Dedifferentiated amniotic fluid mesenchymal stem cell (primary cell): ENCODE data around the gene AMBRA1.
A peak's percentile ranks its signal among the peaks of the same experiment; 100 is the strongest.

Experiments used
- DNase-seq: peaks from one replicate; pipeline ENCODE4 v3.0.0-alpha.2; 2016; ENCODE audit errors: extremely low spot score

The AMBRA1 gene, protein sequence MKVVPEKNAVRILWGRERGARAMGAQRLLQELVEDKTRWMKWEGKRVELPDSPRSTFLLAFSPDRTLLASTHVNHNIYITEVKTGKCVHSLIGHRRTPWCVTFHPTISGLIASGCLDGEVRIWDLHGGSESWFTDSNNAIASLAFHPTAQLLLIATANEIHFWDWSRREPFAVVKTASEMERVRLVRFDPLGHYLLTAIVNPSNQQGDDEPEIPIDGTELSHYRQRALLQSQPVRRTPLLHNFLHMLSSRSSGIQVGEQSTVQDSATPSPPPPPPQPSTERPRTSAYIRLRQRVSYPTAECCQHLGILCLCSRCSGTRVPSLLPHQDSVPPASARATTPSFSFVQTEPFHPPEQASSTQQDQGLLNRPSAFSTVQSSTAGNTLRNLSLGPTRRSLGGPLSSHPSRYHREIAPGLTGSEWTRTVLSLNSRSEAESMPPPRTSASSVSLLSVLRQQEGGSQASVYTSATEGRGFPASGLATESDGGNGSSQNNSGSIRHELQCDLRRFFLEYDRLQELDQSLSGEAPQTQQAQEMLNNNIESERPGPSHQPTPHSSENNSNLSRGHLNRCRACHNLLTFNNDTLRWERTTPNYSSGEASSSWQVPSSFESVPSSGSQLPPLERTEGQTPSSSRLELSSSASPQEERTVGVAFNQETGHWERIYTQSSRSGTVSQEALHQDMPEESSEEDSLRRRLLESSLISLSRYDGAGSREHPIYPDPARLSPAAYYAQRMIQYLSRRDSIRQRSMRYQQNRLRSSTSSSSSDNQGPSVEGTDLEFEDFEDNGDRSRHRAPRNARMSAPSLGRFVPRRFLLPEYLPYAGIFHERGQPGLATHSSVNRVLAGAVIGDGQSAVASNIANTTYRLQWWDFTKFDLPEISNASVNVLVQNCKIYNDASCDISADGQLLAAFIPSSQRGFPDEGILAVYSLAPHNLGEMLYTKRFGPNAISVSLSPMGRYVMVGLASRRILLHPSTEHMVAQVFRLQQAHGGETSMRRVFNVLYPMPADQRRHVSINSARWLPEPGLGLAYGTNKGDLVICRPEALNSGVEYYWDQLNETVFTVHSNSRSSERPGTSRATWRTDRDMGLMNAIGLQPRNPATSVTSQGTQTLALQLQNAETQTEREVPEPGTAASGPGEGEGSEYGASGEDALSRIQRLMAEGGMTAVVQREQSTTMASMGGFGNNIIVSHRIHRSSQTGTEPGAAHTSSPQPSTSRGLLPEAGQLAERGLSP (N-terminal part only)

GRCh38 chr11:46593550-46594373, at the start of gene AMBRA1:
TSS of gene AMBRA1 (minus strand) at chr11:46594023. CDS start at chr11:46548380, 45,643 bp downstream.
- peak; percentile 93 for DNase-seq

GRCh38 chr11:46643531-46643930, 49.7 kb upstream of the AMBRA1 start:
- DNase-seq = no peak

DNA sequence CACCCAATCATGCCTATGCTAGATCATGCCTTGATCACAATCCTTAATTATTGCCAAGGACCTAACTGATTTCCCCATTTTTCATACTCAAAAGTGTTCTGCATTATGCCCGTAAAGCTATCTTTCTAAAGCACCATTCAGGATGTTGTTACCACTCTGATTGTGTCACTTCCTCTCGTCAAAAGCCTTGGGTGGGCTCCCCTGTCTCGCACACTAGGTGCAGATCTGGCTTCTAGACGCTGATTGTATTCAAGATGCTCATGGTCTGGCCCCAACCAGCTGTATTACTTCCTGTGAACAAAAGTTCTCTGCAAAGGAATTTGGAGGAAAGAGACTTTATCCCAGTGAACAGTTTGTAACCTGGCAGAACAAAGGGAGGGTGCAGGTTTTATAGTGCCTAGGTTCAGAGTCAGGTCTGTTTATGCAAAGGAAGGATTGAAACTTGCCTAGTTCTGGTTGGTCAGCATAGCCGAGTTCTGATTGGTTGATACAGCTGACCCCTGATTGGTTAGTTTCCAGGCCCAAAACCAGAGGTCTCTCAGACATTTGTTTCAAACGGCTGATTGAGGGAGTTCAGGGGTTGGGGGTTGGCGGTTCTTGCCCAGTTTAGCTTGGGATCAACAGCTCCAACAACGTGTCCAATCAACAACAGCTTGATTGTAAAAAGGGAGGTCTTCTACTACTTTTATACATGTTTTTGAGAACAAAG, 49.0 kb upstream of the AMBRA1 start:
- DNase-seq = peak; percentile 12

GRCh38 chr11:46641639-46642038, 47.8 kb upstream of the AMBRA1 start:
- no peak for DNase-seq

GRCh38 chr11:46640036-46640788, 46.4 kb upstream of the AMBRA1 start:
- DNase-seq = peak; percentile 8

GRCh38 chr11:46639197-46639839, 45.5 kb upstream of the AMBRA1 start:
- peak; percentile 9 for DNase-seq

GRCh38 chr11:46637546-46637945, 43.7 kb upstream of the AMBRA1 start:
- no peak for DNase-seq

DNA sequence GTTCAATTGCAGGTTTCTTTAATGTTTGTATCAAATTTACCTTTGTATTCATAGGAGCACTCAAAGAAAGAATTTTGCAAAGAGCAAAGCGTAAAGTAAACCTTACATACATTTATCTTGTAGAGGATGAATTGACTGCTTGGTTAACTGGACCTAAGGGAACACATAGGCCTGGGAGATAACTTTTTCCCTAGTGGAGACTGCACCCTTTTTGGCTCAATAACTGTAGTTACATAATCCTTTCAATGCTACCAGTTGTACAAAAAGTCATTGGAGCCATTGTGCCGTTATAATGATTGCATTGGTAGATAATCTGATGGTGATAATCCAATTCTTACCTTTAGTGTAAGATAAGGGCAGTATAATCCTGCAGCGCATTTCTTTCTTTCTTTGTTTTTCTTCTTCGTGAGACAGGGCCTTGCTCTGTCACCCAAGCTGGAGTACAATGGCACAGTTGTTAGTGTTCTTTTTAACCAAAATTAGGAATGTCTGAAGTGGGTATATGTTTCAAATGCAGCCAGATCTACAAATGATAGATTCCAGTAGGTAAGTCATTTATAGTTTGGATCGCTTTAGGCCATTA, 41.8 kb upstream of the AMBRA1 start:
- DNase-seq = no peak

DNA sequence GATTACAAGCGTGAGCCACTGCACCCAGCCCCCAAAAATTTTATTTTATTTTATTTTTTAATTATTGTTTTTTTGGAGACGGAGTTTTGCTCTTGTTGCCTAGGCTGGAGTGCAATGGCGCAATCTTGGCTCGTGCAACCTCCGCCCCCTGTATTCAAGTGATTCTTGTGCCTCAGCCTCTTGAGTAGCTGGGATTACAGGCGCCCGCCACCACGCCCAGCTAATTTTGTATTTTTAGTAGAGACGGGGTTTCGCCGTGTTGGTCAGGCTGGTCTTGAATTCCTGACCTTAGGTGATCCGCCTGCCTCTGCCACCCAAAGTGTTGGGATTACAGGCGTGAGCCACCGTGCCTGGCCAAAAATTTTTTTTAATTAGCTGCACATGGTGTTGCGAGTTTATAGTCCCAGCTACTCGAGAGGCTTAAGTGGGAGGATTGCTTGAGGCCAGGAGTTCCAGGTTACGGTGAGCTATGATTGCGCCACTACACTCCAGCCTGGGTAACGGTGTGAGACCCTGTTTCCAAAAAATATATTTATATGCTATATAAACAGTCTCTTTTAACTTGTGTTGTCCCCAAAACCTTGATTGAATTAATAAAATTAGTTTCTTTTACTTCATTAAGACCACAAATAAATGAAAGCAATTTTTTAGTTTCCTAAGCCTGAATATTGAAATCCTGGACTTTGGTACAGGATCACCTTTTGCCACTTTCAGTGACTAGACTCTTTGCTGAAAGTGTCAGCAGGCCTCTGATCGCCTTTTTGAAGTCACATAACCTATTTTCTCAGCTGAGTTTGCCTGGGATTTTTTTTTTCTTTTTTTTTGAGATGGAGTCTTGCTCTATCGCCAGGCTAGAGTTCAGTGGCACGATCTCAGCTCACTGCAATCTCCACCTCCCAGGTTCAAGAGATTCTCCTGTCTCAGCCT, 39.7 kb upstream of the AMBRA1 start:
- no peak for DNase-seq

DNA sequence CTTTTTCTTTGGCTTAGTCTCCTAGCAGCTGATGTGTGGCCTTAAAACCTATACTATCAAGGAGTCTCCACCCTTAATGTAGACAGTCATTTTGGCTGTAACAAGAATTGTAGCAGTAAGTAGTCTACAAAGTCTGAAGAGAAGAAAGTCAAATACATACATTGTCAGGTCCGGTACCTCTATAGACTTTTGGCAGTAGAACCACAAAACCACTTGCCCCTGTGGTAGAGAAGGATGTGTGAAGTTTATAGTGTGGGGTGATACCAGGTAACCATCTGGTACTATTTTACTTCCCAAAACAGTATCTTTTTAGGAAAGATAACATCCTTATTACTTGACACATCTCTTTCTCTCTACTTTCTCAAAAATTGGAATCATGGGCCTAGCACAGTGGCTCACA, 38.7 kb upstream of the AMBRA1 start:
- DNase-seq = no peak

GRCh38 chr11:46631676-46632075, 37.9 kb upstream of the AMBRA1 start:
- DNase-seq = no peak

DNA sequence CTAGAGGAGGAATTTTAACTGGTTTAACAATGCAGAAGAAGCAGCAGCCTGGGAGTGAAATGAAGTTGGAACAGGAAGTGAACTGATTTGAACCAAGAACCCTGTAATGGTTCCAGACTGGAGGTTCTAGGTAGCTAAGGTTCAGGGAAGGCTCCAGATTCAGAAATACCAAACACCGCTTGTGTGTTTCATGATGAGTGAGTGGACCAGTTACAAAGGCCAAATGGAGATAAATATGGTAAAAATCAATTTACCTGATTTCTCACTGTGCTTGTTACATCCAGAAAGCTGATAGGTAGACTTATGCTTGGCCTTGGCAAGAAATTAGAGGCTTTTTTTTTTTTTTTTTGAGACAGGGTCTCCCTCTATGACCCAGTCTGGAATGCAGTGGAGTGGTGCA, 36.4 kb upstream of the AMBRA1 start:
- DNase-seq = no peak

DNA sequence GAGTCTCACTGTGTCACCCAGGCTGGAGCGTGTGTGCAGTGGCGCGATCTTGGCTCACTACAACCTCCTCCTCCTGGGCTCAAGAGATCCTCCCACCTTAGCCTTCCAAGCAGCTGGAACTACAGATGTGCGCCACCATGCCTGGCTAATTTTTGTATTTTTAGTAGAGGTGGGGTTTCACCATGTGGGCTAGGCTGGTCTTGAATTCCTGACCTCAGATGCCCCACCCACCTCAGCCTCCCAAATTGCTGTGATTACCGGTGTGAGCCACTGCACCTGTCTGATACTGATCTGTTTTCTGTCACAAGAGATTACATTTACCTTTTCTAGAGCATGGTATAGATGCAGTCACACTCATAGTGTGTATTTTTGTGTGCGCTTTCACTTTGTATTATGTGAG, 35.1 kb upstream of the AMBRA1 start:
- no peak for DNase-seq

- no peak for DNase-seq
These were observed 31.6 kb upstream of the AMBRA1 start for GRCh38 chr11:46625406-46625805.

DNA sequence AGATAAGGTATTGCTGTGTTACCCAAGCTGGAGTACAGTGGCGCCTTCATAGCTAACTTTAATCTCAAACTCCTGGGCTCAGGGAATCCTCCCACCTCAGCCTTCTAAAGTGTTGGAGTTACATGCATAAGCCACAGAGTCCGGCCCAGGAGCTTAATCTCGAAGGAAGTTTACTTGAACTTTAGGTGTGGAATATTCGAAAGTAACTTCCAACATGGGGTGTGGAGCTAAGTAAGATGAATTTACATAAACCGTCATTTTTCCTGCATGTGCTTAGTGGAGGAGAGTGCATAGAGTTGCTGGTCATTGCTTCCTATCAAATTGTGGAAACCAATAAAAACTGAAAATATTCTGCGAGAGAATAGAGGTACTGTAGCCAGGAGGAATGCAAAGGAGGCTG, 25.0 kb upstream of the AMBRA1 start:
- no peak for DNase-seq

- DNase-seq = no peak
These were observed 24.1 kb upstream of the AMBRA1 start for GRCh38 chr11:46617972-46618314.

DNA sequence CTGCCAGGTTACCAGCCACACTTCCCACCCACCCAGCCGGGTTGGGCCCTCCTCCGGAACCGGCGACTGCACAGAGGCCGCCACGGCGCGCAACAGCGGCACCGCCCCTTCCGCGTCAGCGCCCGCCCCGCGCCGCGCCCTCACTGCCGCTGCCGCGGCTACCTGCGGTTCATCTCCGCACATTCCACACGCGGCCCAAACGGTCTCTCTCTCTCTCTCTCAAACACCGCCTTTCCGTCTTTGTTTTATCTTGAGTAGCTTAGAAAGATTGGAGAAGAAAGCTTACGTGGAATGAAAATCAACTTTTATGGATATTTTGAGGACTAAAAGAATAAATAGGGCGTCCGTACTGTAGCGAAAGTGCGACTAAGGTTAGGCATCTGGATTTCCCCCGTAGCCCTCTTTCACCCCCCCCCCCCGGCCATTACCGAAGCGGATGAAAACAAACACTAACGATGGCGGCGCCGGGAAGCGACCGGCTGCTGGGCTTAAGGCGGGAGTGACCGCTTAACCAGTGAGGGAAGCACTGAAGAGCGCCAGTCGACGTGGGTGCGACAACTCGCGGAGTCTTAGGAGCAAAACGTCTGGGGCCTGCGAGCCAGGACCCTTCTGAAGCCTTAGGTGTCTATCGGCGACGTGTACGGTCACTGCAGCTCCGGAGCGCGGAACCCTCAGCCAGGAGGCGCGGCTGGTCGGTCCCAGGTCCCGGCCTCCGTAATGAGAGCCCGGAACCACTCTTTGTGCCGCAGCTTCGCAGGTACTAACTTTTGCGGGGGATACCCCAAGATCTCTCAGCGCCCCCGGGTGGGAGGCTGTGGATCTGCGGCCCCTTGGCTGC, 23.5 kb upstream of the AMBRA1 start, which contains the start of the genes ATG13 and HARBI1:
Gene ATG13 (plus strand): TSS at position 420 of the 838 bp plus-strand sequence. CDS start 26,739 bp downstream, outside the sequence.
Gene HARBI1 (minus strand): TSS at position 94 of the 838 bp plus-strand sequence. CDS start 990 bp downstream, outside the sequence.
- DNase-seq = peak; percentile 75
